Uterus (tissue), 2 donors: ENCODE data around the gene EPB42.

ENCODE experiments used
- POLR2A ChIP-seq, 2 donors: fragments of 450-650 bp; IDR thresholded peaks; one replicate each; pipeline ENCODE4 v1.6.1; 2016; ENCODE audit warnings: antibody characterized with exemption in 2 of 2, mild to moderate bottlenecking in 1 of 2, moderate library complexity in 1 of 2
- TF ChIP-seq, protein P1 (sequence below), 4 experiments: fragments of 200-600 bp in 2 of 4; fragments of 450-650 bp in 2 of 4; sonication (generic) in 2 of 4; IDR thresholded peaks; one replicate each; pipeline ENCODE4 v1.5.1; 2016 to 2019; ENCODE audit warnings: antibody characterized with exemption in 4 of 4, mild to moderate bottlenecking in 2 of 4, moderate library complexity in 1 of 4

DNA sequence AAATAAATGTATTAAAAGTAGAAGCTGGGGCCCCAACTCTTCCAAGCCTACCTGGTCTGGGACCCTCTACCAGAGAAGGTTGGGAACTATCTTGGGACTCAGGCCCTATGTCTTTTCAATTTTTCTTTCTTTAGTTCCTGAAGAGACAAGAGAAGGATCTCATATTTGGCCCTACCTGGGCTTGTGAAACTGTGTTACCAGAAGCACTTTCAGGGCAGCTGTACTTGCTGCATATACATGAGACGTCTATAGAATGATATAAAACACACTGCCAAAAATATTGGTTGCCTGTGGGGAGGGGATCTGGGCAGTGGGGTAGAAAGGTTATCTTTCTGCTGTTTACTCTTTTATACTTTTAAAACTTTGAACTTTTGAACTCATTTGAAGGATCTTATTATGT is 604 bp upstream of the EPB42 start:
- no peak for TF ChIP-seq POLR2A (IDR thresholded peaks at IDR 0.05)
- TF ChIP-seq, protein P1, sequence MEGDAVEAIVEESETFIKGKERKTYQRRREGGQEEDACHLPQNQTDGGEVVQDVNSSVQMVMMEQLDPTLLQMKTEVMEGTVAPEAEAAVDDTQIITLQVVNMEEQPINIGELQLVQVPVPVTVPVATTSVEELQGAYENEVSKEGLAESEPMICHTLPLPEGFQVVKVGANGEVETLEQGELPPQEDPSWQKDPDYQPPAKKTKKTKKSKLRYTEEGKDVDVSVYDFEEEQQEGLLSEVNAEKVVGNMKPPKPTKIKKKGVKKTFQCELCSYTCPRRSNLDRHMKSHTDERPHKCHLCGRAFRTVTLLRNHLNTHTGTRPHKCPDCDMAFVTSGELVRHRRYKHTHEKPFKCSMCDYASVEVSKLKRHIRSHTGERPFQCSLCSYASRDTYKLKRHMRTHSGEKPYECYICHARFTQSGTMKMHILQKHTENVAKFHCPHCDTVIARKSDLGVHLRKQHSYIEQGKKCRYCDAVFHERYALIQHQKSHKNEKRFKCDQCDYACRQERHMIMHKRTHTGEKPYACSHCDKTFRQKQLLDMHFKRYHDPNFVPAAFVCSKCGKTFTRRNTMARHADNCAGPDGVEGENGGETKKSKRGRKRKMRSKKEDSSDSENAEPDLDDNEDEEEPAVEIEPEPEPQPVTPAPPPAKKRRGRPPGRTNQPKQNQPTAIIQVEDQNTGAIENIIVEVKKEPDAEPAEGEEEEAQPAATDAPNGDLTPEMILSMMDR (IDR thresholded peaks at IDR 0.05), result no peak
